ENCODE results near the gene SIPA1L2.

SIPA1L2 gene

GRCh38 chr1:232594768-232595698, 34.9 kb downstream of the SIPA1L2 start:
- TF ChIP-seq, protein P1, sequence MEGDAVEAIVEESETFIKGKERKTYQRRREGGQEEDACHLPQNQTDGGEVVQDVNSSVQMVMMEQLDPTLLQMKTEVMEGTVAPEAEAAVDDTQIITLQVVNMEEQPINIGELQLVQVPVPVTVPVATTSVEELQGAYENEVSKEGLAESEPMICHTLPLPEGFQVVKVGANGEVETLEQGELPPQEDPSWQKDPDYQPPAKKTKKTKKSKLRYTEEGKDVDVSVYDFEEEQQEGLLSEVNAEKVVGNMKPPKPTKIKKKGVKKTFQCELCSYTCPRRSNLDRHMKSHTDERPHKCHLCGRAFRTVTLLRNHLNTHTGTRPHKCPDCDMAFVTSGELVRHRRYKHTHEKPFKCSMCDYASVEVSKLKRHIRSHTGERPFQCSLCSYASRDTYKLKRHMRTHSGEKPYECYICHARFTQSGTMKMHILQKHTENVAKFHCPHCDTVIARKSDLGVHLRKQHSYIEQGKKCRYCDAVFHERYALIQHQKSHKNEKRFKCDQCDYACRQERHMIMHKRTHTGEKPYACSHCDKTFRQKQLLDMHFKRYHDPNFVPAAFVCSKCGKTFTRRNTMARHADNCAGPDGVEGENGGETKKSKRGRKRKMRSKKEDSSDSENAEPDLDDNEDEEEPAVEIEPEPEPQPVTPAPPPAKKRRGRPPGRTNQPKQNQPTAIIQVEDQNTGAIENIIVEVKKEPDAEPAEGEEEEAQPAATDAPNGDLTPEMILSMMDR (IDR thresholded peaks at IDR 0.05; ENCODE audit: borderline replicate concordance, control extremely low read depth, extremely low read depth, insufficient read depth, missing control alignments): no peak
- in situ Hi-C loops (cut with MboI; ENCODE audit: low sequenced_read_pairs, unreplicated experiment): no loop called here
- DNase-seq (ENCODE audit: low spot score): no peak

GRCh38 chr1:232593717-232594502, 36.0 kb downstream of the SIPA1L2 start:
- in situ Hi-C loops (cut with MboI; ENCODE audit: low sequenced_read_pairs, unreplicated experiment): no loop called here
- TF ChIP-seq, protein P1 (IDR thresholded peaks at IDR 0.05; ENCODE audit: borderline replicate concordance, control extremely low read depth, extremely low read depth, insufficient read depth, missing control alignments): no peak
- no peak for DNase-seq (ENCODE audit: low spot score)

GRCh38 chr1:232591344-232591743, 38.6 kb downstream of the SIPA1L2 start:
- TF ChIP-seq, protein P1 (IDR thresholded peaks at IDR 0.05; ENCODE audit: borderline replicate concordance, control extremely low read depth, extremely low read depth, insufficient read depth, missing control alignments): no peak
- no peak for DNase-seq (ENCODE audit: low spot score)
- in situ Hi-C loops (cut with MboI; ENCODE audit: low sequenced_read_pairs, unreplicated experiment): no loop called here

GRCh38 chr1:232590744-232591082, 39.2 kb downstream of the SIPA1L2 start:
- no peak for DNase-seq (ENCODE audit: low spot score)
- TF ChIP-seq, protein P1 (IDR thresholded peaks at IDR 0.05; ENCODE audit: borderline replicate concordance, control extremely low read depth, extremely low read depth, insufficient read depth, missing control alignments): no peak
- in situ Hi-C loops (cut with MboI; ENCODE audit: low sequenced_read_pairs, unreplicated experiment): no loop called here

DNA sequence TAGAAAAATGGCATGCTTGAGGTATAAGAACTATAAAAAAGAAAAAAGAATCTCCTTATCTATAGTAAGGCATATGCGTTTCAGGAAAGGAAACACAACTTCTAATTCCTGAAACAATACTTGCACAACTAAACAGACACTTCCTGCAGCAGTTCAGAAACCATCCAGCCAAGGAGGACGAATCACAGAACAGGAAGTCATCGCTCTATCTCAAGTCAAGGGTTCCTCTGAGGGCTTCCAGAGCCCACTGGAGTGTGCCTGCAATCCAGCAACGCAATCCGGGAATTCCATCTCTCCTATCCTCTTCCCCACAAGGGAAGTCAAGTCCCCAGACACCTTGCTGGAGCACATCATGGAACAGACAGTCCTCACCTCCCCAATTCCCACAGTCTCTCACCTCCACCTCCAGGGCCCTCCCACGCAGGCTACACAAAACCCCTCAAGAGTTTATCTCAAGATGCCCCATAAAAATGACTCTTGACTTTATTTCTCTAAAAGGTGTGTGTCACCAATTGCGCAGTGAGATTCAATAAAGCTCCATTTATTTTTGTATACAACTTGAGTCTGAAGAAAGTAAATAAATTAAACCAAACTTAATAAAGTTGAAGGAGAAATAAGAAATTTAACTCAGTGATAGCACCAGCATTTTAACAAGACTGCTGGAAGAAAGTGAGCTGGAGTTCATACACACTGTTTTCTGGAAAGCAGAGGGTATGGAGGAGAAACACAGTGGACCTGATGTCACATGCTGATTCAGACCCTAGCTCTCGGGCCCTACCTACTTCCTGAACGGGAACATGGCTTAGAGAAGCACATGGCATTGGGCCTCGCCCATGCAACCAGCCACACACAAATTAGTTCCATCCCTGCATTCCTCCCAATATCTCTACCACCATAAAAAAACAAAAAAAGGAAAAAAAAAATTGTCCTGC, 39.9 kb downstream of the SIPA1L2 start:
- no peak for DNase-seq (ENCODE audit: low spot score)
- in situ Hi-C loops (cut with MboI; ENCODE audit: low sequenced_read_pairs, unreplicated experiment): no loop called here
- TF ChIP-seq, protein P1 (IDR thresholded peaks at IDR 0.05; ENCODE audit: borderline replicate concordance, control extremely low read depth, extremely low read depth, insufficient read depth, missing control alignments): no peak
